T-helper 1 cell treated with Interleukin-12 subunit alpha and Interleukin-12 subunit beta and Interleukin-4 antibody, amounts not matched to agents 30 ng/mL and 1 ng/mL, for 36 hours (primary cell): ENCODE data around the gene DDX21. TPM values are rescaled to one million over a fixed set of nuclear protein-coding genes. Genes with fewer than 3 reads are reported as not detected.

ENCODE experiments used
- total RNA-seq: library from RNA; stranded (reverse); gene quantifications from 2 replicates; pipeline ENCODE4 v1.2.3, GENCODE V29; 2022

The DDX21 gene
- total RNA-seq, 1 donor from 2014 or later, result 117 TPM

Other genes with a start within 250 kb of the DDX21 start
- gene CCAR1, start 234.9 kb upstream of the DDX21 start, total RNA-seq, result 74.6 and 93.1 TPM in 2 replicates
- 0.37 and 0.42 TPM in 2 replicates for gene STOX1, start 128.6 kb upstream of the DDX21 start, total RNA-seq
- 41.5 and 43.2 TPM in 2 replicates for gene DDX50, start 54.9 kb upstream of the DDX21 start, total RNA-seq
- gene KIFBP, start 32.6 kb downstream of the DDX21 start, total RNA-seq, result 14.6 and 15.8 TPM in 2 replicates
- 294 and 300 TPM in 2 replicates for gene SRGN, start 131.9 kb downstream of the DDX21 start, total RNA-seq
- 35.9 and 38.0 TPM in 2 replicates for gene VPS26A, start 168.0 kb downstream of the DDX21 start, total RNA-seq
- gene SUPV3L1, start 224.1 kb downstream of the DDX21 start, total RNA-seq, result 56.1 and 58.9 TPM in 2 replicates